H1 (cell line): ENCODE measurements around the gene CYLD. TPM values are rescaled to one million over a fixed set of nuclear protein-coding genes. Genes with fewer than 3 reads are reported as not detected.

ENCODE experiments used
- CTCF ChIA-PET: fragments of 300-600 bp; sonication (Branson Sonifier 250); formaldehyde crosslinking; loops from one replicate; lab custom pipeline; 2021; ENCODE audit not compliant: partially characterized antibody; lab: Charles Lee
- POLR2A ChIA-PET: fragments of 300-600 bp; sonication (Branson Sonifier 250); formaldehyde crosslinking; loops from one replicate; lab custom pipeline; 2021; ENCODE audit warnings: inconsistent platforms; ENCODE audit not compliant: partially characterized antibody; lab: Charles Lee
- DNase-seq, 2 experiments: peaks; one replicate each; pipeline versions ENCODE4 v3.0.0 to v3.0.0-alpha.2; 2010 to 2022; ENCODE audit warnings: low spot score in 2 of 2, low read depth in 1 of 2, mixed read lengths in 1 of 2
- FAIRE-seq: peaks from 2 replicates; lab custom pipeline; 2011; peaks lifted over from hg19 to GRCh38; lab: Jason Lieb, UNC
- H2AFZ ChIP-seq: 2 replicates; pipeline ENCODE4 v1.8.1; 2012; ENCODE audit warnings: low read length, inconsistent platforms
- H2AK5ac ChIP-seq: 2 replicates; pipeline ENCODE4 v1.6.1; 2013; ENCODE audit warnings: low read depth, low read length
- H2BK120ac ChIP-seq: replicated peaks from 2 replicates; pipeline ENCODE3; 2013; ENCODE audit warnings: low read depth, low read length, inconsistent platforms
- H2BK12ac ChIP-seq: 2 replicates; pipeline ENCODE4 v1.6.1; 2013; ENCODE audit warnings: low read depth, low read length
- H2BK15ac ChIP-seq: 2 replicates; pipeline ENCODE4 v1.6.1; 2013; ENCODE audit warnings: low read length
- H2BK20ac ChIP-seq: 2 replicates; pipeline ENCODE4 v1.6.1; 2013; ENCODE audit warnings: low read length
- H2BK5ac ChIP-seq: 2 replicates; pipeline ENCODE4 v1.6.1; 2013; ENCODE audit warnings: low read depth, low read length
- H3K14ac ChIP-seq: 2 replicates; pipeline ENCODE4 v1.6.1; 2013; ENCODE audit warnings: inconsistent platforms; ENCODE audit not compliant: insufficient read length
- H3K18ac ChIP-seq: 2 replicates; pipeline ENCODE4 v1.6.1; 2013; ENCODE audit warnings: low read length; ENCODE audit errors: extremely low read depth
- H3K23ac ChIP-seq: 2 replicates; pipeline ENCODE4 v1.6.1; 2013; ENCODE audit warnings: inconsistent platforms; ENCODE audit not compliant: insufficient read length
- H3K23me2 ChIP-seq: 2 replicates; pipeline ENCODE4 v1.6.1; 2013; ENCODE audit warnings: low read depth, low read length
- H3K27ac ChIP-seq: 2 replicates; pipeline ENCODE4 v1.6.1; 2011; ENCODE audit warnings: low read depth, low read length, inconsistent platforms
- H3K27me3 ChIP-seq, 4 experiments: replicated peaks in 1 of 4; 1 replicate in 1 of 4; 2 replicates in 3 of 4; pipeline versions ENCODE4 v1.6.1 to v1.8.1; 2011 to 2013; ENCODE audit warnings: low read length in 3 of 4, mild to moderate bottlenecking in 3 of 4, inconsistent platforms in 2 of 4, mixed read lengths in 2 of 4, moderate library complexity in 1 of 4; ENCODE audit not compliant: control insufficient read depth in 3 of 4, insufficient read depth in 3 of 4; ENCODE audit errors: extremely low read depth in 1 of 4
- H3K36me3 ChIP-seq, 4 experiments: 2 replicates each; pipeline versions ENCODE4 v1.6.1 to v1.8.1; 2011 to 2013; ENCODE audit warnings: mild to moderate bottlenecking in 4 of 4, low read length in 3 of 4, moderate library complexity in 2 of 4, control low read depth in 1 of 4, inconsistent platforms in 1 of 4; ENCODE audit not compliant: insufficient read depth in 4 of 4, control insufficient read depth in 2 of 4
- H3K4ac ChIP-seq: replicated peaks from 2 replicates; pipeline ENCODE3; 2013; ENCODE audit warnings: low read length, low read depth, mixed read lengths, inconsistent platforms; ENCODE audit not compliant: insufficient read length
- H3K4me1 ChIP-seq, 4 experiments: replicated peaks in 1 of 4; 1 replicate in 1 of 4; 2 replicates in 3 of 4; pipeline versions ENCODE4 v1.6.1 to v1.8.1; 2011 to 2013; ENCODE audit warnings: low read length in 3 of 4, inconsistent platforms in 2 of 4, mixed read lengths in 1 of 4; ENCODE audit not compliant: insufficient read depth in 4 of 4, control insufficient read depth in 3 of 4
- H3K4me2 ChIP-seq, 2 experiments: 2 replicates each; pipeline versions ENCODE4 v1.6.1 to v1.8.1; 2011 to 2013; ENCODE audit warnings: low read depth in 2 of 2, low read length in 2 of 2, control low read depth in 1 of 2, inconsistent platforms in 1 of 2, mild to moderate bottlenecking in 1 of 2; ENCODE audit not compliant: insufficient read depth in 1 of 2
- H3K4me3 ChIP-seq, 4 experiments: fragments of 200-600, 300-600 bp in 1 of 4; sonication (generic), shearing (Covaris generic), sonication (Bioruptor Twin) in 1 of 4; 2 replicates each; pipeline versions ENCODE4 v1.5.1 to v1.8.1; 2011 to 2016; ENCODE audit warnings: low read length in 4 of 4, low read depth in 3 of 4, control low read depth in 2 of 4, inconsistent platforms in 2 of 4, mild to moderate bottlenecking in 2 of 4, mixed read lengths in 1 of 4, moderate library complexity in 1 of 4; ENCODE audit not compliant: insufficient read depth in 2 of 4; ENCODE audit errors: extremely low read depth in 1 of 4
- H3K56ac ChIP-seq: replicated peaks from 2 replicates; pipeline ENCODE3; 2013; ENCODE audit warnings: low read depth, mild to moderate bottlenecking, mixed read lengths, low read length, inconsistent platforms; ENCODE audit not compliant: insufficient read length
- H3K79me1 ChIP-seq: 2 replicates; pipeline ENCODE4 v1.6.1; 2013; ENCODE audit warnings: low read depth, low read length, control low read depth
- H3K79me2 ChIP-seq, 2 experiments: 2 replicates each; pipeline versions ENCODE4 v1.6.1 to v1.8.1; 2012 to 2013; ENCODE audit warnings: low read length in 2 of 2, mild to moderate bottlenecking in 2 of 2, inconsistent platforms in 1 of 2; ENCODE audit not compliant: insufficient read depth in 2 of 2, control insufficient read depth in 1 of 2
- H3K9ac ChIP-seq, 4 experiments: replicated peaks in 1 of 4; 1 replicate in 1 of 4; 2 replicates in 3 of 4; pipeline versions ENCODE4 v1.6.1 to v1.8.1; 2011 to 2013; ENCODE audit warnings: low read depth in 3 of 4, low read length in 3 of 4, control low read depth in 2 of 4, mild to moderate bottlenecking in 2 of 4, moderate library complexity in 2 of 4, inconsistent platforms in 1 of 4; ENCODE audit errors: extremely low read depth in 1 of 4
- H3K9me3 ChIP-seq, 2 experiments: 2 replicates each; pipeline versions ENCODE4 v1.6.1 to v1.8.1; 2012 to 2013; ENCODE audit warnings: mild to moderate bottlenecking in 2 of 2, moderate library complexity in 2 of 2, control low read depth in 1 of 2, inconsistent platforms in 1 of 2, low read depth in 1 of 2, low read length in 1 of 2, mixed read lengths in 1 of 2; ENCODE audit not compliant: insufficient read depth in 2 of 2
- H4K20me1 ChIP-seq, 2 experiments: replicated peaks in 1 of 2; 2 replicates each; pipeline versions ENCODE3 to v1.8.1; 2011 to 2013; ENCODE audit warnings: inconsistent platforms in 2 of 2, low read length in 2 of 2, mild to moderate bottlenecking in 1 of 2; ENCODE audit not compliant: insufficient read depth in 2 of 2, control insufficient read depth in 1 of 2
- H4K5ac ChIP-seq: 2 replicates; pipeline ENCODE4 v1.6.1; 2013; ENCODE audit warnings: low read length, low read depth, mixed read lengths, inconsistent platforms; ENCODE audit not compliant: insufficient read length
- H4K8ac ChIP-seq: 2 replicates; pipeline ENCODE4 v1.8.0; 2013; ENCODE audit warnings: mild to moderate bottlenecking, moderate library complexity, low read length, inconsistent platforms; ENCODE audit not compliant: insufficient read depth; ENCODE audit errors: extremely low read depth
- H4K91ac ChIP-seq: replicated peaks from 2 replicates; pipeline ENCODE3; 2013; ENCODE audit warnings: low read length, mixed read lengths, inconsistent platforms; ENCODE audit not compliant: insufficient read length
- CTCF ChIP-seq, 3 experiments: IDR thresholded peaks; 1 replicate in 2 of 3; 2 replicates in 1 of 3; pipeline versions ENCODE4 v1.5.1 to v1.6.1; 2011; ENCODE audit warnings: low read length in 3 of 3, mild to moderate bottlenecking in 3 of 3, inconsistent platforms in 2 of 3, low read depth in 1 of 3, moderate library complexity in 1 of 3; ENCODE audit not compliant: insufficient read depth in 1 of 3; ENCODE audit errors: control extremely low read depth in 1 of 3
- POLR2A ChIP-seq, 2 experiments: IDR thresholded peaks; 1 replicate in 1 of 2; 2 replicates in 1 of 2; pipeline ENCODE4 v1.6.1; 2011; ENCODE audit warnings: low read depth in 2 of 2, low read length in 2 of 2, mild to moderate bottlenecking in 2 of 2; ENCODE audit errors: control extremely low read depth in 1 of 2
- SUZ12 ChIP-seq: fragments of 200-600 bp; sonication (generic); IDR thresholded peaks from 2 replicates; pipeline ENCODE4 v1.6.1; 2012; ENCODE audit warnings: mild to moderate bottlenecking, inconsistent platforms, low read length, moderate library complexity, mixed read lengths
- WGBS, 2 experiments: shearing (Covaris generic) in 1 of 2; methylation state at CpG; one replicate each; pipeline versions ENCODE4 v1.1.6 to v1.1.7; 2013 to 2015; ENCODE audit warnings: low lambda C conversion rate in 2 of 2, mixed read lengths in 2 of 2, inconsistent platforms in 1 of 2, low coverage in 1 of 2, missing lambda C conversion rate in 1 of 2; ENCODE audit not compliant: insufficient replicate concordance in 2 of 2, insufficient coverage in 1 of 2, insufficient read length in 1 of 2; ENCODE audit errors: extremely low coverage in 1 of 2, missing lambda C conversion rate in 1 of 2; 5-methylcytosine and 5-hydroxymethylcytosine counted together
- polyA plus RNA-seq, 7 experiments: library from polyadenylated mRNA; depleted of rRNA in 3 of 7; stranded (reverse) in 5 of 7; unstranded in 2 of 7; fragments of >200 nt in 5 of 7; fragments of 200-250 nt in 2 of 7; gene quantifications; 1 replicate in 5 of 7; 2 replicates in 1 of 7; 4 replicates in 1 of 7; pipeline versions ENCODE4 v1.2.1 to v1.2.3, GENCODE V29; 2011 to 2013; ENCODE audit warnings: missing spikeins in 2 of 7, mixed read lengths in 2 of 7
- total RNA-seq: library from RNA; stranded (reverse); fragmentation: NEBNext Ultra II Directional; extraction: Animal tissue kit (Norgen Biotek cat#: 25700); gene quantifications from 2 replicates; pipeline ENCODE4 v1.2.1, GENCODE V29; 2021

Gene CYLD
- total and polyA plus RNA-seq, 2 of the 8 experiments (the other 6 are each of a cell fraction or from before 2014, with no cell fraction given), result 3.7 to 18.8 TPM

GRCh38 chr16:50822671-50823070, 80.8 kb downstream of the CYLD start:
- Histone ChIP-seq H3K4me2 (no peak overlapping the region), H3K79me1 (no peaks in the 10 kb centered on the region), H2BK5ac (no peak overlapping the region), H3K9me3 (no peaks in the 10 kb centered on the region), H3K23me2 (no peaks in the 10 kb centered on the region), H3K27ac (no peak overlapping the region), H4K8ac (peak overlapping the region; percentile 42; the same call in 1 of the 2 replicates), H3K4me3 (no peak overlapping the region), H3K27me3 (no peaks in the 10 kb centered on the region), H3K23ac (no peak overlapping the region), H3K56ac (no peak overlapping the region), H4K5ac (no peak overlapping the region), H4K20me1 (no peaks in the 10 kb centered on the region), H3K9ac (no peak overlapping the region), H3K4ac (no peak overlapping the region), H3K4me1 (no peaks in the 10 kb centered on the region), H2BK15ac (no peak overlapping the region), H3K36me3 (no peaks in the 10 kb centered on the region), H2BK120ac (no peak overlapping the region), H3K14ac (no peak overlapping the region), H2BK12ac (no peak overlapping the region), H4K91ac (no peak overlapping the region), H2BK20ac (no peak overlapping the region), H2AFZ (no peak overlapping the region), H2AK5ac (no peak overlapping the region), H3K79me2 (no peaks in the 10 kb centered on the region), H3K18ac (no peak overlapping the region)
- TF ChIP-seq CTCF (IDR thresholded peaks at IDR 0.05; ENCODE audit: control extremely low read depth in 1 of 3, insufficient read depth in 1 of 3, low read depth in 1 of 3, low read length in 3 of 3) (no peak), POLR2A (IDR thresholded peaks at IDR 0.05; ENCODE audit: control extremely low read depth in 1 of 2, low read depth in 2 of 2, low read length in 2 of 2) (no peak), SUZ12 (no peak)
- no peak for FAIRE-seq
- 88% methylated on average over 9 of the region's 9 CpGs; no CpG with 5 or more reads in 1 of the 2 experiments for WGBS, 2 experiments
- POLR2A ChIA-PET, result interaction anchor here (1.0 kb wide), 1 partner anchor 10 kb away, joined by 3 read pairs; no protein-coding TSS in a partner anchor
- no peak for DNase-seq
- CTCF ChIA-PET, result interaction anchor here (0.6 to 2.4 kb wide), 8 partner anchors 10 to 55 kb away, joined by 3 to 11 read pairs (median 4); no protein-coding TSS in a partner anchor
